Endothelial cell of umbilical vein (primary cell): ENCODE measurements around the gene DVL1. TPM values are rescaled to one million over a fixed set of nuclear protein-coding genes. Genes with fewer than 3 reads are reported as not detected.

ENCODE experiments used
- BruUV-seq: library from RNA; stranded (reverse); fragments of 400-500 nt; replicated peaks from 2 replicates; lab custom pipeline; 2021; lab: Mats Ljungman, UMichigan
- CTCF ChIA-PET: fragments of 300-600, 350-600 bp; sonication (Branson Sonifier 250); formaldehyde crosslinking; loops from one replicate; lab custom pipeline; 2021; ENCODE audit warnings: antibody characterized with exemption, inconsistent platforms; lab: Charles Lee
- POLR2A ChIA-PET: fragments of 300-600, 350-600 bp; sonication (Branson Sonifier 250); formaldehyde crosslinking; loops from one replicate; lab custom pipeline; 2021; ENCODE audit warnings: antibody characterized with exemption, inconsistent platforms; lab: Charles Lee
- DNase-seq: peaks from one replicate; pipeline ENCODE4 v3.0.0-alpha.2; 2011; ENCODE audit warnings: low read depth, low spot score
- FAIRE-seq: peaks from 2 replicates; lab custom pipeline; 2011; peaks lifted over from hg19 to GRCh38; lab: Jason Lieb, UNC
- H2AFZ ChIP-seq: 2 replicates; pipeline ENCODE4 v1.6.0; 2012; ENCODE audit warnings: low read depth, low read length, control low read depth, inconsistent platforms
- H3K27ac ChIP-seq: 2 replicates; pipeline ENCODE4 v1.5.1; 2011; ENCODE audit warnings: low read depth, mild to moderate bottlenecking, control low read depth, low read length, moderate library complexity; ENCODE audit not compliant: insufficient read depth
- H3K27me3 ChIP-seq, 2 experiments: 2 replicates each; pipeline versions ENCODE4 v1.6.0 to v1.6.1; 2011; ENCODE audit warnings: low read length in 2 of 2, mixed read lengths in 1 of 2; ENCODE audit not compliant: control insufficient read depth in 2 of 2, insufficient read depth in 2 of 2
- H3K36me3 ChIP-seq, 2 experiments: 2 replicates in 1 of 2; 3 replicates in 1 of 2; pipeline ENCODE4 v1.5.1; 2011; ENCODE audit warnings: low read length in 2 of 2, mild to moderate bottlenecking in 1 of 2, moderate library complexity in 1 of 2; ENCODE audit not compliant: control insufficient read depth in 2 of 2, insufficient read depth in 2 of 2; ENCODE audit errors: extremely low read depth in 1 of 2
- H3K4me1 ChIP-seq: 3 replicates; pipeline ENCODE4 v1.5.1; 2011; ENCODE audit warnings: mild to moderate bottlenecking, low read length; ENCODE audit not compliant: control insufficient read depth, insufficient read depth; ENCODE audit errors: extremely low read depth
- H3K4me2 ChIP-seq: 2 replicates; pipeline ENCODE4 v1.6.1; 2011; ENCODE audit warnings: low read length, control low read depth, mixed read lengths; ENCODE audit not compliant: insufficient read depth
- H3K4me3 ChIP-seq, 3 experiments: fragments of 200-600 bp in 1 of 3; sonication (generic), shearing (Covaris generic) in 1 of 3; replicated peaks in 1 of 3; 2 replicates each; pipeline ENCODE4 v1.5.1; 2011 to 2016; ENCODE audit warnings: control low read depth in 3 of 3, low read length in 3 of 3, mild to moderate bottlenecking in 2 of 3, inconsistent platforms in 1 of 3, low read depth in 1 of 3, moderate library complexity in 1 of 3; ENCODE audit not compliant: insufficient read depth in 1 of 3
- H3K79me2 ChIP-seq: 2 replicates; pipeline ENCODE4 v1.6.0; 2012; ENCODE audit warnings: low read length, inconsistent platforms; ENCODE audit not compliant: control insufficient read depth, insufficient read depth
- H3K9ac ChIP-seq: replicated peaks from 2 replicates; pipeline ENCODE3; 2011; ENCODE audit warnings: low read length, control low read depth; ENCODE audit not compliant: insufficient read depth; ENCODE audit errors: extremely low read depth
- H3K9me1 ChIP-seq: replicated peaks from 3 replicates; pipeline ENCODE4 v1.6.0; 2011; ENCODE audit warnings: mild to moderate bottlenecking, low read length; ENCODE audit not compliant: control insufficient read depth, insufficient read depth; ENCODE audit errors: extremely low read depth
- H3K9me3 ChIP-seq: replicated peaks from 2 replicates; pipeline ENCODE4 v1.5.1; 2012; ENCODE audit warnings: low read length, inconsistent platforms; ENCODE audit not compliant: control insufficient read depth, insufficient read depth
- H4K20me1 ChIP-seq: replicated peaks from 2 replicates; pipeline ENCODE3; 2011; ENCODE audit warnings: mild to moderate bottlenecking, low read length; ENCODE audit not compliant: control insufficient read depth, insufficient read depth; ENCODE audit errors: extremely low read depth
- EZH2 ChIP-seq: IDR thresholded peaks from 2 replicates; pipeline ENCODE4 v1.6.1; 2012; ENCODE audit warnings: borderline replicate concordance, low read depth, mild to moderate bottlenecking, moderate library complexity, low read length, inconsistent platforms; ENCODE audit not compliant: severe bottlenecking
- FOS ChIP-seq: IDR thresholded peaks from 2 replicates; pipeline ENCODE4 v1.6.1; 2011; ENCODE audit warnings: mild to moderate bottlenecking, low read length, moderate library complexity, borderline replicate concordance; ENCODE audit not compliant: insufficient read depth
- GATA2 ChIP-seq: IDR thresholded peaks from 2 replicates; pipeline ENCODE4 v1.7.0; 2011; ENCODE audit warnings: low read depth, mild to moderate bottlenecking, moderate library complexity, mixed read lengths, low read length; ENCODE audit not compliant: insufficient read length, insufficient read depth
- JUN ChIP-seq: IDR thresholded peaks from 2 replicates; pipeline ENCODE4 v1.6.1; 2011; ENCODE audit warnings: borderline replicate concordance, low read depth; ENCODE audit not compliant: insufficient read length, insufficient read depth
- MAX ChIP-seq: IDR thresholded peaks from 2 replicates; pipeline ENCODE4 v1.6.1; 2011; ENCODE audit not compliant: insufficient read depth, insufficient read length
- POLR2AphosphoS5 ChIP-seq: IDR thresholded peaks from 2 replicates; pipeline ENCODE4 v1.6.1; 2012; ENCODE audit warnings: low read depth, mild to moderate bottlenecking, control low read depth, low read length, moderate library complexity; ENCODE audit not compliant: insufficient read depth
- dilution Hi-C: fragments of 300-500 bp; cut with MboI; formaldehyde crosslinking; loops from one replicate; pipeline ENCODE4 v1.15.0; 2019; ENCODE audit warnings: low sequenced_read_pairs; ENCODE audit not compliant: extremely low pct_ligation_motif_present
- intact Hi-C: fragments of 100-400 bp; cut with micrococcal nuclease; formaldehyde crosslinking; loops from one replicate; pipeline ENCODE4 v1.10.0; 2022
- polyA plus RNA-seq, 4 experiments: library from polyadenylated mRNA; depleted of rRNA in 3 of 4; stranded (reverse) in 3 of 4; unstranded in 1 of 4; fragments of >200 nt; gene quantifications; 2 replicates each; pipeline versions ENCODE4 v1.2.1 to v1.2.3, GENCODE V29; 2011 to 2012; ENCODE audit warnings: missing spikeins in 1 of 4
- total RNA-seq: library from RNA; stranded (reverse); gene quantifications from 2 replicates; pipeline ENCODE4 v1.2.3, GENCODE V29; 2021

The DVL1 gene
- total and polyA plus RNA-seq, 2 donors (not counting 3 experiments of a cell fraction or from before 2014, with no cell fraction given) = 26.8 to 36.5 TPM

- Histone ChIP-seq H3K4me3 (peak overlapping the region; percentile 81 to 88 (median 84)), H3K79me2 (peaks cover 19% of the 10 kb centered on the region), H3K9me1 (no peaks in the 10 kb centered on the region), H2AFZ (peak overlapping the region; percentile 62), H3K27ac (peak overlapping the region; percentile 71), H3K27me3 (no peaks in the 10 kb centered on the region), H3K4me2 (peak overlapping the region; percentile 84), H3K9me3 (no peaks in the 10 kb centered on the region), H3K36me3 (peaks cover 0 to 3% of the 10 kb centered on the region in 2 experiments), H3K4me1 (peaks cover 13% of the 10 kb centered on the region), H4K20me1 (no peaks in the 10 kb centered on the region), H3K9ac (peak overlapping the region; percentile 95)
- dilution Hi-C loops (no loop called here), intact Hi-C loops (loop anchor here (2.0 kb wide), 2 partner anchors 50 to 66 kb away; partner anchors contain the start of genes CPTP and INTS11)
- CTCF ChIA-PET = interaction anchor here (0.8 to 1.9 kb wide), 9 partner anchors 12 to 131 kb away, joined by 3 to 9 read pairs (median 3); partner anchors contain the start of gene CCNL2
- no TSS peak for BruUV-seq
- POLR2A ChIA-PET = interaction anchor here (1.4 kb wide), 1 partner anchor 33 kb away, joined by 4 read pairs; the partner anchor contains the start of gene MRPL20
- FAIRE-seq (no peak), DNase-seq (no peak)
- no peak for TF ChIP-seq JUN
- TF ChIP-seq GATA2 = no peak
- no peak for TF ChIP-seq POLR2AphosphoS5
- no peak for TF ChIP-seq MAX
- TF ChIP-seq EZH2 = no peak
- no peak for TF ChIP-seq FOS
Observed at GRCh38 chr1:1374589-1374928, 25.3 kb upstream of the DVL1 start.
